Skeletal muscle tissue (tissue), 4 donors: Measurements from ENCODE around the gene EXOC6. TPM values are rescaled to one million over a fixed set of nuclear protein-coding genes. Genes with fewer than 3 reads are reported as not detected.
"Not testable (repeated sequence)": the region's sequence is repeated elsewhere in the genome, so short reads cannot be mapped to it uniquely, and the experiment has no call there.

ENCODE experiments used
- H3K27ac ChIP-seq: one replicate; pipeline ENCODE4 v1.7.0; 2013; ENCODE audit warnings: mild to moderate bottlenecking, low read depth, low read length, inconsistent platforms
- H3K27me3 ChIP-seq, 3 donors: one replicate each; pipeline ENCODE4 v1.7.0; 2013; ENCODE audit warnings: low read length in 3 of 3; ENCODE audit not compliant: control insufficient read depth in 3 of 3, insufficient read depth in 3 of 3
- H3K36me3 ChIP-seq, 3 donors: one replicate each; pipeline ENCODE4 v1.7.0; 2013; ENCODE audit warnings: low read length in 3 of 3; ENCODE audit not compliant: control insufficient read depth in 3 of 3, insufficient read depth in 3 of 3
- H3K4me1 ChIP-seq, 3 donors: one replicate each; pipeline ENCODE4 v1.7.0; 2013; ENCODE audit warnings: low read length in 3 of 3, mild to moderate bottlenecking in 3 of 3; ENCODE audit not compliant: control insufficient read depth in 3 of 3, insufficient read depth in 3 of 3
- H3K4me3 ChIP-seq, 3 donors: one replicate each; pipeline ENCODE4 v1.7.0; 2013; ENCODE audit warnings: low read length in 3 of 3
- H3K9ac ChIP-seq, 3 donors: one replicate each; pipeline ENCODE4 v1.7.0; 2013; ENCODE audit warnings: low read length in 3 of 3, mild to moderate bottlenecking in 3 of 3, moderate library complexity in 2 of 3, low read depth in 1 of 3
- H3K9me3 ChIP-seq, 3 donors: one replicate each; pipeline ENCODE4 v1.7.0; 2013; ENCODE audit warnings: low read length in 3 of 3; ENCODE audit not compliant: control insufficient read depth in 3 of 3
- total RNA-seq: library from RNA; depleted of rRNA; stranded (reverse); fragments of >200 nt; gene quantifications from one replicate; pipeline ENCODE4 v1.2.3, GENCODE V29; 2014
- donor health status: Osteomylitis.

The EXOC6 gene
- total RNA-seq, 1 donor from 2014 or later, result 54.8 TPM

- H3K4me1 ChIP-seq, result peaks cover 0 to 8% (median 6%) of the 10 kb centered on the region in 3 donors
- H3K27ac ChIP-seq, result no peak overlapping the region
- H3K9me3 ChIP-seq, result no peaks in the 10 kb centered on the region
- no peak overlapping the region for H3K9ac ChIP-seq
- peaks cover 0 to 16% (median 3%) of the 10 kb centered on the region in 3 donors for H3K36me3 ChIP-seq
- no peak overlapping the region for H3K4me3 ChIP-seq
- no peaks in the 10 kb centered on the region for H3K27me3 ChIP-seq
Measured at GRCh38 chr10:92918603-92919002, 70.3 kb downstream of the EXOC6 start.

- Histone ChIP-seq H3K4me1 (no peaks in the 10 kb centered on the region), H3K27me3 (no peaks in the 10 kb centered on the region), H3K4me3 (no peak overlapping the region), H3K9me3 (no peaks in the 10 kb centered on the region), H3K27ac (no peak overlapping the region), H3K36me3 (peaks cover 0 to 15% (median 3%) of the 10 kb centered on the region in 3 donors), H3K9ac (no peak overlapping the region)
Measured at GRCh38 chr10:92920866-92921265, 72.5 kb downstream of the EXOC6 start.

GRCh38 chr10:92923416-92923815 lies 75.1 kb downstream of the EXOC6 start:
- Histone ChIP-seq H3K36me3 (peaks cover 0 to 14% (median 6%) of the 10 kb centered on the region in 3 donors), H3K4me1 (no peaks in the 10 kb centered on the region), H3K27me3 (no peaks in the 10 kb centered on the region), H3K9me3 (no peaks in the 10 kb centered on the region), H3K4me3 (no peak overlapping the region), H3K9ac (no peak overlapping the region), H3K27ac (no peak overlapping the region)

GRCh38 chr10:92929896-92930295 lies 81.6 kb downstream of the EXOC6 start:
- no peak overlapping the region for H3K27ac ChIP-seq
- no peaks in the 10 kb centered on the region for H3K4me1 ChIP-seq
- peaks cover 4 to 19% (median 11%) of the 10 kb centered on the region in 3 donors for H3K36me3 ChIP-seq

GRCh38 chr10:92931597-92931996 lies 83.3 kb downstream of the EXOC6 start:
- Histone ChIP-seq H3K27me3 (no peaks in the 10 kb centered on the region), H3K9ac (no peak overlapping the region), H3K9me3 (no peaks in the 10 kb centered on the region), H3K4me1 (no peaks in the 10 kb centered on the region), H3K4me3 (no peak overlapping the region), H3K27ac (no peak overlapping the region), H3K36me3 (peaks cover 4 to 19% (median 11%) of the 10 kb centered on the region in 3 donors)

More at GRCh38 chr10:92929896-92930295, 81.6 kb downstream of the EXOC6 start:
- H3K9me3 ChIP-seq, result no peaks in the 10 kb centered on the region
- H3K9ac ChIP-seq, result no peak overlapping the region
- no peak overlapping the region for H3K4me3 ChIP-seq
- no peaks in the 10 kb centered on the region for H3K27me3 ChIP-seq

- Histone ChIP-seq H3K36me3 (peaks cover 3 to 7% (median 4%) of the 10 kb centered on the region in 3 donors), H3K4me3 (no peak overlapping the region), H3K9ac (no peak overlapping the region), H3K27me3 (no peaks in the 10 kb centered on the region), H3K9me3 (no peaks in the 10 kb centered on the region), H3K27ac (no peak overlapping the region), H3K4me1 (no peaks in the 10 kb centered on the region)
Measured at GRCh38 chr10:92937876-92938275, 89.6 kb downstream of the EXOC6 start.

GRCh38 chr10:92938841-92939240 lies 90.5 kb downstream of the EXOC6 start:
- H3K27ac ChIP-seq, result no peak overlapping the region
- no peak overlapping the region for H3K4me3 ChIP-seq
- H3K4me1 ChIP-seq, result no peaks in the 10 kb centered on the region
- H3K27me3 ChIP-seq, result no peaks in the 10 kb centered on the region
- H3K36me3 ChIP-seq, result peaks cover 4 to 7% (median 6%) of the 10 kb centered on the region in 3 donors
- H3K9ac ChIP-seq, result no peak overlapping the region
- no peaks in the 10 kb centered on the region for H3K9me3 ChIP-seq

GRCh38 chr10:92942226-92942625 lies 93.9 kb downstream of the EXOC6 start:
- Histone ChIP-seq H3K4me3 (no peak overlapping the region), H3K27ac (no peak overlapping the region), H3K4me1 (no peaks in the 10 kb centered on the region), H3K9ac (no peak overlapping the region), H3K9me3 (no peaks in the 10 kb centered on the region), H3K27me3 (no peaks in the 10 kb centered on the region), H3K36me3 (peaks cover 9 to 15% (median 10%) of the 10 kb centered on the region in 3 donors)

- Histone ChIP-seq H3K4me1 (no peaks in the 10 kb centered on the region), H3K27ac (no peak overlapping the region), H3K4me3 (no peak overlapping the region), H3K36me3 (peaks cover 7 to 20% (median 8%) of the 10 kb centered on the region in 3 donors), H3K9me3 (no peaks in the 10 kb centered on the region), H3K27me3 (no peaks in the 10 kb centered on the region), H3K9ac (no peak overlapping the region)
Measured at GRCh38 chr10:92946491-92946890, 98.2 kb downstream of the EXOC6 start.

- H3K9me3 ChIP-seq, H3K27me3 ChIP-seq, H3K27ac ChIP-seq, H3K4me1 ChIP-seq, H3K4me3 ChIP-seq, H3K9ac ChIP-seq: not testable (repeated sequence)
- H3K36me3 ChIP-seq, result peaks cover 6 to 18% (median 15%) of the 10 kb centered on the region in 3 donors
Measured at GRCh38 chr10:92952573-92952972, 104.3 kb downstream of the EXOC6 start.
